Bronchial epithelial cell (primary cell): ENCODE data around the gene DGKD. TPM values are rescaled to one million over a fixed set of nuclear protein-coding genes. Genes with fewer than 3 reads are reported as not detected.

Source experiments
- DNase-seq: peaks from one replicate; pipeline ENCODE4 v3.0.0-alpha.2; 2010; ENCODE audit warnings: low read depth
- FAIRE-seq: peaks from 2 replicates; lab custom pipeline; 2011; peaks lifted over from hg19 to GRCh38; lab: Jason Lieb, UNC
- H3K27me3 ChIP-seq: 2 replicates; pipeline ENCODE4 v1.5.1; 2011; ENCODE audit warnings: low read length; ENCODE audit not compliant: control insufficient read depth, insufficient read depth
- H3K36me3 ChIP-seq: 2 replicates; pipeline ENCODE4 v1.5.1; 2011; ENCODE audit warnings: low read length; ENCODE audit not compliant: control insufficient read depth, insufficient read depth
- H3K4me3 ChIP-seq: 2 replicates; pipeline ENCODE4 v1.5.1; 2011; ENCODE audit warnings: mild to moderate bottlenecking, low read depth, low read length, control low read depth
- CTCF ChIP-seq: IDR thresholded peaks from 2 replicates; pipeline ENCODE4 v1.5.1; 2011; ENCODE audit warnings: mild to moderate bottlenecking, moderate library complexity, low read length, control low read depth, inconsistent platforms; ENCODE audit not compliant: insufficient read depth, severe bottlenecking
- total RNA-seq: library from RNA; depleted of rRNA; stranded (reverse); fragments of >200 nt; gene quantifications from 2 replicates; pipeline ENCODE4 v1.2.1, GENCODE V29; 2014

DGKD gene
- total RNA-seq, 1 donor from 2014 or later, result 14.5 TPM

GRCh38 chr2:233413046-233413445, 58.8 kb downstream of the DGKD start:
- Histone ChIP-seq H3K36me3 (no peaks in the 10 kb centered on the region), H3K27me3 (no peaks in the 10 kb centered on the region), H3K4me3 (no peak overlapping the region)
- no peak for TF ChIP-seq CTCF
- peak; percentile 51 for DNase-seq
- no peak for FAIRE-seq

GRCh38 chr2:233413559-233414272, 59.4 kb downstream of the DGKD start:
- DNase-seq, result peak; percentile 85
- Histone ChIP-seq H3K27me3 (no peaks in the 10 kb centered on the region), H3K36me3 (no peaks in the 10 kb centered on the region), H3K4me3 (no peak overlapping the region)
- no peak for TF ChIP-seq CTCF
- no peak for FAIRE-seq

GRCh38 chr2:233414273-233414654, 60.0 kb downstream of the DGKD start:
- FAIRE-seq, result no peak
- no peak overlapping the region for H3K4me3 ChIP-seq
- H3K27me3 ChIP-seq, result no peaks in the 10 kb centered on the region
- TF ChIP-seq CTCF, result no peak
- H3K36me3 ChIP-seq, result no peaks in the 10 kb centered on the region
- peak; percentile 12 for DNase-seq

GRCh38 chr2:233414777-233415570, 60.7 kb downstream of the DGKD start:
- Histone ChIP-seq H3K27me3 (no peaks in the 10 kb centered on the region), H3K36me3 (no peaks in the 10 kb centered on the region), H3K4me3 (no peak overlapping the region)
- FAIRE-seq (no peak), DNase-seq (peak; percentile 83)
- no peak for TF ChIP-seq CTCF

- Histone ChIP-seq H3K36me3 (no peaks in the 10 kb centered on the region), H3K27me3 (no peaks in the 10 kb centered on the region), H3K4me3 (no peak overlapping the region)
- FAIRE-seq (no peak), DNase-seq (no peak)
- TF ChIP-seq CTCF, result no peak
These were observed 61.9 kb downstream of the DGKD start for GRCh38 chr2:233416199-233416598.
